ENCODE results near the gene PPM1B. TPM values are rescaled to one million over a fixed set of nuclear protein-coding genes. Genes with fewer than 3 reads are reported as not detected.

The PPM1B gene
- total and polyA plus RNA-seq, 2 of the 8 experiments (the other 6 are each of a cell fraction or from before 2014, with no cell fraction given) = 43.6 to 126 TPM

GRCh38 chr2:44142306-44142705, 26.4 kb upstream of the PPM1B start (continued):
- no peak for TF ChIP-seq CHD7 (IDR thresholded peaks at IDR 0.05; ENCODE audit: insufficient replicate concordance, low read length)
- TF ChIP-seq SP4 (IDR thresholded peaks at IDR 0.05; ENCODE audit: low read length) = no peak
- TF ChIP-seq CREB1 (IDR thresholded peaks at IDR 0.05) = no peak
- no peak for TF ChIP-seq CEBPB (IDR thresholded peaks at IDR 0.05; ENCODE audit: low read depth, low read length)
- TF ChIP-seq KDM1A (IDR thresholded peaks at IDR 0.05; ENCODE audit: borderline replicate concordance, low read length) = no peak
- no peak for TF ChIP-seq MAX (IDR thresholded peaks at IDR 0.05)
- no peak for TF ChIP-seq E2F6 (IDR thresholded peaks at IDR 0.05)
- no peak for TF ChIP-seq GTF2F1 (IDR thresholded peaks at IDR 0.05; ENCODE audit: borderline replicate concordance, low read depth, low read length)
- TF ChIP-seq SRF (IDR thresholded peaks at IDR 0.05; ENCODE audit: low read depth, low read length) = no peak
- no peak for TF ChIP-seq JUN (IDR thresholded peaks at IDR 0.05; ENCODE audit: low read depth, low read length)
